ENCODE results near the gene NUBP2.

Gene NUBP2

GRCh38 chr16:1771864-1772361 lies 10.8 kb upstream of the NUBP2 start (continued):
- TF ChIP-seq ZBTB6 (tag by site-specific recombination; IDR thresholded peaks at IDR 0.05): no peak
- no peak for TF ChIP-seq ZNF658 (tag by site-specific recombination; IDR thresholded peaks at IDR 0.05)
- TF ChIP-seq ZNF501 (tag by site-specific recombination; IDR thresholded peaks at IDR 0.05): no peak
- 0 out of 2 replicates have a peak, but pooled peaks have one; percentile 23 for TF ChIP-seq ZXDB (tag by site-specific recombination; IDR thresholded peaks at IDR 0.05)
- no peak for TF ChIP-seq KLF16 (tag by site-specific recombination; IDR thresholded peaks at IDR 0.05)
- peak; percentile 57 for TF ChIP-seq ZNF600 (tag by site-specific recombination; IDR thresholded peaks at IDR 0.05)
- no peak for TF ChIP-seq ZNF302 (tag by site-specific recombination; IDR thresholded peaks at IDR 0.05; ENCODE audit: low read depth)
- TF ChIP-seq KLF1 (tag by site-specific recombination; IDR thresholded peaks at IDR 0.05): no peak
- peak; percentile 82 for TF ChIP-seq PATZ1 (tag by site-specific recombination; IDR thresholded peaks at IDR 0.05)

GRCh38 chr16:1772362-1772907 lies 10.3 kb upstream of the NUBP2 start, which contains the start of gene EME2:
Gene EME2, plus strand, starts transcription at chr16:1772810. Its CDS starts 418 bp downstream, at chr16:1773228.
- peaks cover 0 to 77% of the 10 kb centered on the region in 2 experiments; a peak in 1 of 3 replicates for H3K36me3 ChIP-seq (ENCODE audit: control insufficient read depth in 2 of 2, insufficient read depth in 1 of 2, low read length in 2 of 2)
- CTCF ChIA-PET: interaction anchor here (0.6 to 0.7 kb wide), 3 partner anchors 65 to 547 kb away, joined by 3 read pairs; no protein-coding TSS in a partner anchor
- TF ChIP-seq ZNF366 (tag by site-specific recombination; conservative IDR thresholded peaks at IDR 0.05) (no peak; the same call in 1 of the 2 replicates), ZBTB21 (tag by site-specific recombination; IDR thresholded peaks at IDR 0.05) (no peak), GLIS2 (tag by site-specific recombination; IDR thresholded peaks at IDR 0.05) (no peak), ZNF335 (tag by site-specific recombination; conservative IDR thresholded peaks at IDR 0.05) (peak; percentile 57), ZFHX2 (tag by site-specific recombination; conservative IDR thresholded peaks at IDR 0.05) (no peak; the same call in 1 of the 2 replicates), ZNF692 (tag by site-specific recombination; IDR thresholded peaks at IDR 0.05) (no peak), ZNF391 (tag by site-specific recombination; IDR thresholded peaks at IDR 0.05; ENCODE audit: borderline replicate concordance, low read depth) (no peak), EGR2 (tag by site-specific recombination; IDR thresholded peaks at IDR 0.05; ENCODE audit: low read depth) (0 out of 2 replicates have a peak, but pooled peaks have one; percentile 18), ZBTB17 (tag by site-specific recombination; IDR thresholded peaks at IDR 0.05) (peak; percentile 80), ZNF571 (tag by site-specific recombination; IDR thresholded peaks at IDR 0.05) (no peak), ZNF777 (tag by site-specific recombination; IDR thresholded peaks at IDR 0.05; ENCODE audit: borderline replicate concordance) (0 out of 2 replicates have a peak, but pooled peaks have one; percentile 25), ZNF350 (tag by site-specific recombination; IDR thresholded peaks at IDR 0.05) (no peak), ZNF280C (tag by site-specific recombination; IDR thresholded peaks at IDR 0.05) (no peak), SP7 (tag by site-specific recombination; IDR thresholded peaks at IDR 0.05) (no peak), ZBTB6 (tag by site-specific recombination; IDR thresholded peaks at IDR 0.05) (no peak), ZNF16 (tag by site-specific recombination; IDR thresholded peaks at IDR 0.05; ENCODE audit: low read depth) (no peak), ZNF311 (tag by site-specific recombination; IDR thresholded peaks at IDR 0.05; ENCODE audit: borderline replicate concordance) (no peak), ZSCAN5A (tag by site-specific recombination; IDR thresholded peaks at IDR 0.05) (no peak), SP3 (tag by site-specific recombination; IDR thresholded peaks at IDR 0.05) (peak; percentile 33; the same call in 1 of the 2 replicates)

More at GRCh38 chr16:1772362-1772907, 10.3 kb upstream of the NUBP2 start, which contains the start of gene EME2:
- POLR2A ChIA-PET: interaction anchor here (0.5 to 6.0 kb wide), 10 partner anchors 9 to 269 kb away, joined by 3 to 113 read pairs (median 4); partner anchors contain the start of genes CRAMP1, IFT140, JPT2 and MAPK8IP3
- no peaks in the 10 kb centered on the region for H3K9me3 ChIP-seq (ENCODE audit: control insufficient read depth, insufficient read depth, low read depth, low read length)
- H3K4me1 ChIP-seq (ENCODE audit: control insufficient read depth, insufficient read depth, low read length): peaks cover 9% of the 10 kb centered on the region
- peak within 1 kb of the TSS; percentile 94 for H3K27ac ChIP-seq (ENCODE audit: extremely low read depth, low read depth, low read length)
- H3K4me3 ChIP-seq (ENCODE audit: low read depth, low read length): peak within 1 kb of the TSS; percentile 95

Measured in HEK293 (cell line).